NCI-H524 (cell line): ENCODE measurements around the gene PASD1.
A peak's percentile ranks its signal among the peaks of the same experiment; 100 is the strongest.
"Not testable (repeated sequence)": the region's sequence is repeated elsewhere in the genome, so short reads cannot be mapped to it uniquely, and the experiment has no call there.

Source experiments
- DNase-seq, 2 experiments: peaks; one replicate each; lab custom pipeline; 2025; lab: John Stamatoyannopoulos, UW

PASD1 gene, protein sequence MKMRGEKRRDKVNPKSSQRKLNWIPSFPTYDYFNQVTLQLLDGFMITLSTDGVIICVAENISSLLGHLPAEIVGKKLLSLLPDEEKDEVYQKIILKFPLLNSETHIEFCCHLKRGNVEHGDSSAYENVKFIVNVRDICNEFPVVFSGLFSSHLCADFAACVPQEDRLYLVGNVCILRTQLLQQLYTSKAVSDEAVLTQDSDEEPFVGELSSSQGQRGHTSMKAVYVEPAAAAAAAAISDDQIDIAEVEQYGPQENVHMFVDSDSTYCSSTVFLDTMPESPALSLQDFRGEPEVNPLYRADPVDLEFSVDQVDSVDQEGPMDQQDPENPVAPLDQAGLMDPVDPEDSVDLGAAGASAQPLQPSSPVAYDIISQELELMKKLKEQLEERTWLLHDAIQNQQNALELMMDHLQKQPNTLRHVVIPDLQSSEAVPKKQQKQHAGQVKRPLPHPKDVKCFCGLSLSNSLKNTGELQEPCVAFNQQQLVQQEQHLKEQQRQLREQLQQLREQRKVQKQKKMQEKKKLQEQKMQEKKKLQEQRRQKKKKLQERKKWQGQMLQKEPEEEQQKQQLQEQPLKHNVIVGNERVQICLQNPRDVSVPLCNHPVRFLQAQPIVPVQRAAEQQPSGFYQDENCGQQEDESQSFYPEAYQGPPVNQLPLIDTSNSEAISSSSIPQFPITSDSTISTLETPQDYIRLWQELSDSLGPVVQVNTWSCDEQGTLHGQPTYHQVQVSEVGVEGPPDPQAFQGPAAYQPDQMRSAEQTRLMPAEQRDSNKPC

GRCh38 chrX:151563449-151563848, at the start of gene PASD1:
PASD1 (plus strand) TSS chrX:151563675; CDS start chrX:151601554, 37,879 bp downstream.
- no peak for DNase-seq

DNA sequence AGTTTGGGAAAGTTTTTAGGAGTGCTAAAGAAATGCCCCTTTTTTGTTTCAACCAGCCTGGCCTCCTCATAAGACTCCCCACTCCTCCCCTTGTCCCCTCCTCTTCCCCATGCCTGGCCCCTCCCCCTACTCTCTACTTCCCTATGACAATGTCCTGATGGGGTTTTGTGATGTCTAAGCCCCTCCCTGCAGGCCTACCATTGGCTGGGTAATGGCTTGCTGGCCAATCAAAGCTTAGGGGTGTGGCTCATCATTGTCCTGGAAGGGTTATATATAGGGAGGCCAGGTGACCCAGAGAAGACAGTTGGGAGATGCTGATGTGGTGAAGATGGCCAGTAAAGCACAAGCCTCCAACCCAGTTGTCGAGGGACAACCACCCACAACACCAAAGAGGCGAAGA, 48.2 kb upstream of the PASD1 start:
- DNase-seq: no peak

- DNase-seq: no peak
Measured at GRCh38 chrX:151516538-151517187, 46.8 kb upstream of the PASD1 start.

GRCh38 chrX:151517421-151517820, 46.1 kb upstream of the PASD1 start:
- no peak for DNase-seq

- DNase-seq: no peak
Measured at GRCh38 chrX:151523351-151523750, 40.1 kb upstream of the PASD1 start.

- DNase-seq: no peak
Measured at GRCh38 chrX:151536571-151536970, 26.9 kb upstream of the PASD1 start.

- DNase-seq: no peak
Measured at GRCh38 chrX:151537572-151537971, 25.9 kb upstream of the PASD1 start.

DNA sequence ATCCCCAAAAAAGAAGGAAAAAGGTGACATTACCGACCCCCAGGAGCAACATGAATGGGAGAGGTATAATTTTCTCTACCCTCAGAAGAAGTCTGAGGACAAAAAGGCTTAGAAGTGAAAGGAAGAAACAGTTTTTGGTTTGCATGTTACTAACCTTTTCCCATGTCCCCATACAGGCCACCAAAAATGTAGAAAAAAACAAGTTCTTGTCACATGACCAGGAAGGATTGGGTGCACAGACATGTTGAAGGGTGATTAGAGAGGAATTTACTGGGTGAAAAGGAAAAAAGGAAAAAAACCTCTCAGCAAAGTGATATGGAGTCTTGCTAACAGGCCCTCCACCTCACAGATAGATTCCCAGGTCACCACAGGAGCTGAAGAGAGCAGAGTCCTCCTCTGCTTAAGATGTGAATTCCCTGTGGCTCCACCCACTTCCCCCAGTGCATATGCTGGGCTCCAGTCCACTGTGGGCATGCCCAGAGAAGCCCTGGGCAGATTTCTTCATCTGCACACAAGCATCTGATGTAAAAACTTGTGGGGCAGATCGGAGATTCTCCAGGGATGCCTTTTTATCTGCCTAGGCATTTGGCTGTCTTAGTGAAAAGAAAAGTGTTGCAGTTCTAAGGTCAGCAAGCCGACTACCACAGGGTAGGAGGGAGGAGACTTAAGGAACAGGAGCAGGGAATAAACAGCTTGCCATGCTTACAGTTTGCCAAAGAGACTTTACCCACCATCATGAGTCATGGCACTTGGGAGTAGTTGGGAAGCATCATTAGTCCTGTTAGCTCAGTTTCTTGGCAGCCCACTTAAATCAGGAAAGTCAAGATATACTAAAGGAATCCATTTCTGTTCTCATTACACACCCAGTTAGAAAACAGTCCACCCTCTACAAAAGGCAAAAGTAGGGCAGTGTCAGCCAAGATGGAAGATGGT, 25.0 kb upstream of the PASD1 start:
- no peak for DNase-seq

- DNase-seq: no peak
Measured at GRCh38 chrX:151543706-151544105, 19.8 kb upstream of the PASD1 start.

DNA sequence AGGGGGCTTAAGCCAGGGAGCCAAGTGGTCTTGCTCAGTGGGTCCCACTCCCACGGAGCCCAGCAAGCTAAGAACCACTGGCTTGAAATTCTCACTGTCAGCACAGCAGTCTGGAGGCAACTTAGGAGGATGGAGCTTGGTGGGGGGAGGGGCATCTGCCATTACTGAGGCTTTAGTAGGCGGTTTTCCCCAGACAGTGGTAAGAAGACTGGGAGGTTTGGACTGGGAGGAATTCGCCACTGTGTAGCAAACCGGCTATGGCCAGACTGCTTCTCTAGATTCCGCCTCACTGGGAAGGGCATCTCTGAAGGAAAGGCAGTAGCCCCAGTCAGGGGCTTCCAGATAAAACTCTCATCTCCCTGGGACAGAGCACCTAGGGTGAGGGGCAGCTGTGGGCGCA, 17.2 kb upstream of the PASD1 start:
- not testable (repeated sequence) for DNase-seq

DNA sequence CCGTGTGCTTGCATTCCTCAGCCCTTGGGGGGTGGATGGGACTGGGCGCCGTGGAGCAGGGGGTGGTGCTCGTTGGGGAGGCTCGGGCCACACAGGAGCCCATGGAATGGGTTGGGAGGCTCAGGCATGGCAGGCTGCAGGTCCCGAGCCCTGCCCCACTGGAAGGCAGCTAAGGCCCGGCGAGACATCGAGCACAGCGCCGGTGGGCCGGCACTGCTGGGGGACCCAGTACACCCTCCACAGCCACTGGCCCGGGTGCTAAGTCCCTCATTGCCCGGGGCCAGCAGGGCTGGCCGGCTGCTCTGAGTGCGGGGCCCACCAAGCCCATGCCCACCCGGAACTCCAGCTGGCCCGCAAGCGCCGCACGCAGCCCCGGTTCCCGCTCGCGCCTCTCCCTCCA, 12.3 kb upstream of the PASD1 start:
- not testable (repeated sequence) for DNase-seq

GRCh38 chrX:151552743-151553142, 10.7 kb upstream of the PASD1 start:
- no peak for DNase-seq

DNA sequence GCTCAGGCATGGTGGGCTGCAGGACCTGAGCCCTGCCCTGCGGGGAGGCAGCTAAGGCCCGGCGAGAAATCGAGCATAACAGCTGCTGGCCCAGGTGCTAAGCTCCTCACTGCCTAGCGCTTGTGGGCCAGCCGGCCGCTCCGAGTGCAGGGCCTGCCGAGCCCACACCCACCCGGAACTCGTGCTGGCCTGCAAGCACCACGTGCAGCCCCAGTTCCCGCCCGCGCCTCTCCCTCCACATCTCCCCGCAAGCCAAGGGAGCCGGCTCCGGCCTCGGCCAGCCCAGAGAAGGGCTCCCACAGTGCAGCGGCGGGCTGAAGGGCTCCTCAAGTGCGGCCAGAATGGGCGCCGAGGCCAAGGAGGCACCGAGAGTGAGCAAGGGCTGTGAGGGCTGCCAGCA, 8.2 kb upstream of the PASD1 start:
- DNase-seq: not testable (repeated sequence)

- DNase-seq: not testable (repeated sequence)
Measured at GRCh38 chrX:151562485-151562884, 990 bp upstream of the PASD1 start.

DNA sequence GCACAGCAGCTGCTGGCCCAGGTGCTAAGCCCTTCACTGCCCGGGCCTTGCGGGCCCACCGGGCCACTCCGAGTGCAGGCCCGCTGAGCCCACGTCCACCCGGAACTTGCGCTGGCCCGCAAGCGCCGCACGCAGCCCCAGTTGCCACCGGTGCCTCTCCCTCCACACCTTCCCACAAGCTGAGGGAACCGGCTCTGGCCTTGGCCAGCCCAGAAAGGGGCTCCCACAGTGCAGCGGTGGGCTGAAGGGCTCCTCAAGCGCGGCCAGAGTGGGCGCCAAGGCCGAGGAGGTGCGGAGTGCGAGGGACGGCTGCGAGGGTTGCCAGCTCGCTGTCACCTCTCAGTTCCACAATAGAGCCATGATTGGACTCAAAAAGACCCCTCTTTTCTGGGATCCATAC, 472 bp upstream of the PASD1 start:
- not testable (repeated sequence) for DNase-seq

DNA sequence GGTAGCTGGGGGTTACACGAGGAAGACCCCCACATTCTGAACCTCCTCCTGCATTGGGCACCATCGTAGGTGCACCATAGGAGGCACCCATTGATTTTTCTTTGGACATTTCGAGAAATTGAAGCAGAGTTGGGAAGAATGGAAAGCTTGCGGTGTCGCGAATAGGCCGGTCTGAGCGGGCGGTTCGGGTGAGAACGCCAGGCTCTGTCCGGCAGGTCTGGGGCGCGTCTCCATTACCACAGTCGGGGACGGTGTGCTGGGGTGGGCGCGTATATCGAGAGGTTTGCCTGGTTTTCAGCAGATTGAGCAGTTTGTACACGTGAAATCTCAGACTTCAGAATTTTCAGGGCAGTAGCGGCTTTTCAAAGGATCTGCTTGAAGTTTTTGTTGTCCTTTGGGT, 560 bp downstream of the PASD1 start:
- no peak for DNase-seq

DNA sequence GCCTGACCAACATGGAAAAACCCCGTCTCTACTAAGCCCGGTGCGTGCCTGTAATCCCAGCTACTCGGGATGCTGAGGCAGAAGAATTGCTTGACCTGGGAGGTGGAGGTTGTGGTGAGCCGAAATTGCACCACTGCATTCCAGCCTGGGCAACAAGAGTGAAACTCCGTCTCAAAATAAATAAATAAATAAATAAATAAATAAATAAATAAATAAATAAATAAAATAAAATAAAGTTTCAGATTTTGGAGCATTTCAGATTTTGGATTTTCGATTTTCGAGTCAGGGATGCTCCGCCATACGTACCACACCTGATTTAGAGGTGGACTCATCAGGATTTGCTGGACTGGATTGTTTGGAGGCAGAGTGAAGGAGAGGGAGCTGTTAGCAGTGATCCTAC, 3.4 kb downstream of the PASD1 start:
- DNase-seq: not testable (repeated sequence)

DNA sequence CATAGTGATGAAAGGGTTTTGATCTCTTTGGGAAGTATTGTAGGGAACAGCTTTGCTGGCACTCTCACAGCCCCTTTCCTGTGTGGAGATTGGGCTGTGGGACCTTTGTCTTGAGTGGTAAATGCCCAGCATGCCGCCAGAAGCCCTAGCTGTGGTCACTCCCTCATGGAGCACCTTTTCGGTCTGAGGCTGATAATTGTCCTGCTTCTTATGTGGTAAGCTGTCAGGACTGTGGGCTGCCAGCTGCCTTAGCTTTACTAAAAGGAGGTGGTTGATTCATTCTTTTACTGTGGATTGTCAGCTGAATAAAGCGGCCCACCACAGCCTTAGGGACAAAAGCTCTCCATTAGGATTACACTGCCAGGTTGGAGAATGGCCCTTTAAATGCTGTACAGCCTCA, 7.1 kb downstream of the PASD1 start:
- DNase-seq: no peak

GRCh38 chrX:151593384-151593783, 29.9 kb downstream of the PASD1 start:
- not testable (repeated sequence) for DNase-seq

GRCh38 chrX:151596282-151596681, 32.8 kb downstream of the PASD1 start:
- DNase-seq: peak in 1 of 2 experiments; percentile 50

DNA sequence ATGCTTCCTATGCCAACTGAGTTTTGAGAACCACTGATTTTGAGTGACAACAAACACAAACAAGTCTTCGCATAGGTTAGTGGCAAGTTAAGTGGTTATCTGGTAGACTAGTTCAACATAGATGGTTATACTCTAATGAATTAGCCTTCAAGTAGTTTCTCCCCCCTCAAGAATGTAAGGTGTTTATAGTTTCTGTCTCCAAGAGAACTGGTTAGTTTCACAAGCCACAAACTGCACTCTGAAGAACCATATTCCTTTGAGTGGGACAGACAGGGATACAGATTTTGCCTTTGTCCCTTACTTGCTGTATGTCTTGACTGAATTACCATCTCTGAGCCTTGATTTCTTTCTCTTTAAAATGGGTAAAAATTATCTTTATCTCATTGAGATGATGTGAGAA, 41.5 kb downstream of the PASD1 start:
- no peak for DNase-seq

DNA sequence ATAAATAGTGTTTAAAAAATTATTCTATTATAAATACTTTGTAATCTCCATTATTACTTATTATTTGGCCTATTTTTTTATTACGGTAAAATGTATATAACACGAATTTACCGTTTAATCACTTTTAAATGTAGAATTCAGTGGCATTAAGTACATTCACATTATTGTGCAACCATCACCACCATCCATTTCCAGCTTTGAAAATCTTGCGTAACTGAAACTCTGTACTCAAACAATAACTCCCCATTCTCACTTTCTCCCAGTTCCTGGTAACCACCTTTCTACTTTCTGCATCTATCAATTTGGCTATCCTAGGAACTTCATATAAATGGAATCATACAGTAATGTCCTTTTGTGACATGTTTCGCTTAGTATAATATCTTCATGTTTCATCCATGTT, 45.7 kb downstream of the PASD1 start:
- DNase-seq: no peak
